ENCODE measurements around the gene GDI1. TPM values are rescaled to one million over a fixed set of nuclear protein-coding genes. Genes with fewer than 3 reads are reported as not detected.

The GDI1 gene
- total and polyA plus RNA-seq, 9 of the 15 experiments (the other 6 are each of a cell fraction or from before 2014, with no cell fraction given) = 0.97 to 82.6 (median 37.5) TPM

- TF ChIP-seq UBTF (IDR thresholded peaks at IDR 0.05; ENCODE audit: borderline replicate concordance in 1 of 2, low read depth in 2 of 2, low read length in 2 of 2) (peak in 1 of 2 experiments; percentile 30; a peak in 1 of 4 replicates), CEBPB (tag; IDR thresholded peaks at IDR 0.05) (no peak), ZNF740 (CRISPR knock-in tag; IDR thresholded peaks at IDR 0.05) (peak; percentile 50), ZNF740 (tag; IDR thresholded peaks at IDR 0.05) (peak in 1 of 2 experiments; percentile 35; a peak in 1 of 4 replicates), SP1 (CRISPR knock-in tag; IDR thresholded peaks at IDR 0.05) (peak; percentile 69), FOXM1 (IDR thresholded peaks at IDR 0.05; ENCODE audit: low read depth) (no peak), FOXM1 (CRISPR knock-in tag; IDR thresholded peaks at IDR 0.05; ENCODE audit: low read depth) (no peak; the same call in 1 of the 2 replicates), LEF1 (IDR thresholded peaks at IDR 0.05) (no peak), PKNOX1 (IDR thresholded peaks at IDR 0.05) (peak; percentile 75), GATAD2B (IDR thresholded peaks at IDR 0.05; ENCODE audit: borderline replicate concordance) (peak; percentile 73), ZNF592 (IDR thresholded peaks at IDR 0.05) (0 out of 2 replicates have a peak, but pooled peaks have one; percentile 41), TFAM (CRISPR knock-in tag; conservative IDR thresholded peaks at IDR 0.05) (no peak), TCFL5 (CRISPR knock-in tag; conservative IDR thresholded peaks at IDR 0.05) (no peak), MAZ (CRISPR knock-in tag; conservative IDR thresholded peaks at IDR 0.05 in 1 of 2, IDR thresholded peaks at IDR 0.05 in 1 of 2) (peak; percentile 17 to 54; a peak in 2 of 4 replicates), C11orf30 (IDR thresholded peaks at IDR 0.05; ENCODE audit: low read depth) (peak; percentile 48; the same call in 1 of the 2 replicates), PURB (CRISPR knock-in tag; IDR thresholded peaks at IDR 0.05; ENCODE audit: low read depth) (no peak), GTF2A2 (tag; IDR thresholded peaks at IDR 0.05) (no peak), MLX (CRISPR knock-in tag; conservative IDR thresholded peaks at IDR 0.05) (0 out of 4 replicates have a peak, but pooled peaks of 1 of the 2 experiments have one; percentile 17)
These were observed 53.6 kb downstream of the GDI1 start, which contains the start of gene SLC10A3 (continued) for GRCh38 chrX:154490414-154491083.
